HG02981 (cell line): ENCODE data around the gene SLC25A14.
"Not testable (repeated sequence)": the region's sequence is repeated elsewhere in the genome, so short reads cannot be mapped to it uniquely, and the experiment has no call there.

ENCODE experiments used
- ATAC-seq: cut with Tn5 transposase; IDR thresholded peaks from one replicate; pipeline ENCODE4 v1.9.1; 2021; ENCODE audit warnings: mild to moderate bottlenecking, moderate library complexity; ENCODE audit not compliant: unreplicated experiment

The SLC25A14 gene

GRCh38 chrX:130339408-130340222 is at the start of gene SLC25A14:
Gene SLC25A14 (plus strand): TSS chrX:130339919. CDS start chrX:130340279, 360 bp downstream.
- ATAC-seq = peak; percentile 93

- ATAC-seq = no peak
Observed at GRCh38 chrX:130295519-130296296, 44.0 kb upstream of the SLC25A14 start.

- ATAC-seq = no peak
Observed at GRCh38 chrX:130296297-130296678, 43.4 kb upstream of the SLC25A14 start.

GRCh38 chrX:130296743-130297142 is 43.0 kb upstream of the SLC25A14 start:
- ATAC-seq = no peak

GRCh38 chrX:130299279-130300009 is 40.3 kb upstream of the SLC25A14 start:
- ATAC-seq = no peak

GRCh38 chrX:130300010-130300282 is 39.8 kb upstream of the SLC25A14 start:
- ATAC-seq = no peak

- no peak for ATAC-seq
Observed at GRCh38 chrX:130301405-130301804, 38.3 kb upstream of the SLC25A14 start.

- no peak for ATAC-seq
Observed at GRCh38 chrX:130301977-130302376, 37.7 kb upstream of the SLC25A14 start.

GRCh38 chrX:130304587-130305368 is 34.9 kb upstream of the SLC25A14 start:
- no peak for ATAC-seq

GRCh38 chrX:130319886-130320285 is 19.8 kb upstream of the SLC25A14 start:
- not testable (repeated sequence) for ATAC-seq

GRCh38 chrX:130321550-130321949 is 18.2 kb upstream of the SLC25A14 start:
- ATAC-seq = peak; percentile 65

- ATAC-seq = no peak
Observed at GRCh38 chrX:130330146-130330545, 9.6 kb upstream of the SLC25A14 start.

GRCh38 chrX:130330706-130331105 is 9.0 kb upstream of the SLC25A14 start:
- ATAC-seq = peak; percentile 61

GRCh38 chrX:130336531-130336930 is 3.2 kb upstream of the SLC25A14 start:
- no peak for ATAC-seq

- ATAC-seq = not testable (repeated sequence)
Observed at GRCh38 chrX:130338869-130339268, 850 bp upstream of the SLC25A14 start.

- ATAC-seq = no peak
Observed at GRCh38 chrX:130340271-130340670, 552 bp downstream of the SLC25A14 start.

- ATAC-seq = no peak
Observed at GRCh38 chrX:130343411-130343810, 3.7 kb downstream of the SLC25A14 start.

- no peak for ATAC-seq
Observed at GRCh38 chrX:130347321-130347720, 7.6 kb downstream of the SLC25A14 start.

GRCh38 chrX:130351567-130351966 is 11.8 kb downstream of the SLC25A14 start:
- ATAC-seq = no peak

GRCh38 chrX:130352050-130352449 is 12.3 kb downstream of the SLC25A14 start:
- not testable (repeated sequence) for ATAC-seq

- no peak for ATAC-seq
Observed at GRCh38 chrX:130376077-130376476, 36.4 kb downstream of the SLC25A14 start.
